ENCODE data around the gene RLBP1. TPM values are rescaled to one million over a fixed set of nuclear protein-coding genes. Genes with fewer than 3 reads are reported as not detected.

RLBP1 gene
- total and polyA plus RNA-seq, 2 experiments from 2014 or later: not detected

- no peak overlapping the region for H3K4me3 ChIP-seq
- TF ChIP-seq EZH2phosphoT487 (IDR thresholded peaks at IDR 0.05; ENCODE audit: low read depth, severe bottlenecking, unreplicated experiment): no peak
- no peak for TF ChIP-seq EZH2 (IDR thresholded peaks at IDR 0.05; ENCODE audit: borderline replicate concordance)
- no peak for TF ChIP-seq CTCF (IDR thresholded peaks at IDR 0.05; ENCODE audit: poor library complexity)
- H3K27me3 ChIP-seq: no peaks in the 10 kb centered on the region
- H4K20me1 ChIP-seq (ENCODE audit: insufficient read depth, poor library complexity, severe bottlenecking): no peaks in the 10 kb centered on the region
- H3K9me2 ChIP-seq (replicated peaks; ENCODE audit: insufficient read depth): no peaks in the 10 kb centered on the region
- no peak for DNase-seq (ENCODE audit: low spot score)
- H3K79me2 ChIP-seq: no peaks in the 10 kb centered on the region
- H3K4me2 ChIP-seq: no peak overlapping the region
- H3K27ac ChIP-seq: no peak overlapping the region
- H3K4me1 ChIP-seq (ENCODE audit: insufficient read depth): peaks cover 21% of the 10 kb centered on the region
- no peaks in the 10 kb centered on the region for H3K36me3 ChIP-seq (replicated peaks; ENCODE audit: insufficient read depth, low read depth)
- no peak overlapping the region for H2AFZ ChIP-seq
- 85% methylated on average over 3 of the region's 3 CpGs for WGBS (ENCODE audit: low lambda C conversion rate, missing lambda C conversion rate)
- H3K9me3 ChIP-seq (ENCODE audit: low read depth): no peaks in the 10 kb centered on the region
Measured at GRCh38 chr15:89161666-89162065, 59.7 kb downstream of the RLBP1 start.

Other genes with a start within 250 kb of the RLBP1 start
- gene ABHD2, start 133.1 kb downstream of the RLBP1 start, total RNA-seq: 51.1 and 59.7 TPM in 2 replicates
- 11.7 and 12.1 TPM in 2 replicates for gene ABHD2, start 133.1 kb downstream of the RLBP1 start, polyA plus RNA-seq
- gene FANCI, start 22.4 kb upstream of the RLBP1 start, total RNA-seq: 12.6 and 14.5 TPM in 2 replicates
- 6.3 and 8.0 TPM in 2 replicates for gene FANCI, start 22.4 kb upstream of the RLBP1 start, polyA plus RNA-seq
- gene POLG, start 113.2 kb upstream of the RLBP1 start, total RNA-seq: 28.0 and 54.0 TPM in 2 replicates
- 34.0 and 44.1 TPM in 2 replicates for gene POLG, start 113.2 kb upstream of the RLBP1 start, polyA plus RNA-seq